IMR-90 (cell line): ENCODE measurements around the gene TSR2. TPM values are rescaled to one million over a fixed set of nuclear protein-coding genes. Genes with fewer than 3 reads are reported as not detected.

Source experiments
- ATAC-seq: fragments of 200-7000 bp; cut with Tn5 transposase; 2 replicates; pipeline ENCODE4 v1.9.1; 2020; ENCODE audit warnings: low read depth, mild to moderate bottlenecking, moderate library complexity
- BruUV-seq: library from RNA; stranded (reverse); fragments of 400-500 nt; replicated peaks from 2 replicates; lab custom pipeline; 2021; lab: Mats Ljungman, UMichigan
- CTCF ChIA-PET: fragments of 300-600 bp; formaldehyde crosslinking; extraction: SDS; loops from one replicate; lab custom pipeline; 2021; ENCODE audit warnings: antibody characterized with exemption; lab: Yijun Ruan, JAX
- POLR2A ChIA-PET: fragments of 300-600 bp; sonication (Branson Sonifier 250); formaldehyde crosslinking; loops from one replicate; lab custom pipeline; 2022; ENCODE audit warnings: antibody characterized with exemption; ENCODE audit not compliant: unreplicated experiment; lab: Charles Lee
- DNase-seq: peaks from one replicate; pipeline ENCODE4 v3.0.0; 2013
- H2AFZ ChIP-seq: replicated peaks from 2 replicates; pipeline ENCODE3; 2013; ENCODE audit warnings: low read length, mild to moderate bottlenecking; ENCODE audit not compliant: poor library complexity
- H2AK5ac ChIP-seq: 2 replicates; pipeline ENCODE4 v1.6.1; 2013; ENCODE audit warnings: low read depth, low read length, inconsistent platforms
- H2AK9ac ChIP-seq: replicated peaks from 2 replicates; pipeline ENCODE3; 2013; ENCODE audit warnings: mild to moderate bottlenecking, low read depth, low read length, moderate library complexity; ENCODE audit not compliant: poor library complexity
- H2BK120ac ChIP-seq: 2 replicates; pipeline ENCODE4 v1.6.1; 2013; ENCODE audit warnings: low read depth, low read length, inconsistent platforms
- H2BK15ac ChIP-seq: 3 replicates; pipeline ENCODE4 v1.6.1; 2013; ENCODE audit warnings: low read depth, low read length, inconsistent platforms
- H2BK20ac ChIP-seq: 2 replicates; pipeline ENCODE4 v1.6.1; 2013; ENCODE audit warnings: low read depth, mild to moderate bottlenecking, inconsistent platforms, low read length, moderate library complexity
- H2BK5ac ChIP-seq: 2 replicates; pipeline ENCODE4 v1.6.1; 2013; ENCODE audit warnings: mild to moderate bottlenecking, low read depth, low read length, inconsistent platforms; ENCODE audit not compliant: poor library complexity, severe bottlenecking
- H3K14ac ChIP-seq: replicated peaks from 2 replicates; pipeline ENCODE4 v1.6.1; 2013; ENCODE audit warnings: low read depth, low read length, inconsistent platforms
- H3K18ac ChIP-seq: 2 replicates; pipeline ENCODE4 v1.6.1; 2013; ENCODE audit warnings: low read depth, low read length, control low read depth
- H3K23ac ChIP-seq: 2 replicates; pipeline ENCODE4 v1.6.1; 2013; ENCODE audit warnings: low read depth, low read length, inconsistent platforms
- H3K27ac ChIP-seq: 2 replicates; pipeline ENCODE4 v1.5.1; 2013; ENCODE audit warnings: mild to moderate bottlenecking, control low read depth, low read length; ENCODE audit not compliant: insufficient read depth
- H3K27me3 ChIP-seq: 2 replicates; pipeline ENCODE4 v1.6.1; 2013; ENCODE audit warnings: low read length; ENCODE audit not compliant: control insufficient read depth, insufficient read depth
- H3K36me3 ChIP-seq: 2 replicates; pipeline ENCODE4 v1.6.1; 2013; ENCODE audit warnings: low read length, mixed read lengths; ENCODE audit not compliant: control insufficient read depth, insufficient read depth
- H3K4ac ChIP-seq: 2 replicates; pipeline ENCODE4 v1.6.1; 2013; ENCODE audit warnings: low read depth, low read length, inconsistent platforms
- H3K4me1 ChIP-seq: 2 replicates; pipeline ENCODE4 v1.6.1; 2013; ENCODE audit warnings: low read length, mixed read lengths; ENCODE audit not compliant: control insufficient read depth, insufficient read depth
- H3K4me2 ChIP-seq: 2 replicates; pipeline ENCODE4 v1.6.1; 2013; ENCODE audit warnings: low read depth, mild to moderate bottlenecking, control low read depth, low read length, moderate library complexity
- H3K4me3 ChIP-seq: 2 replicates; pipeline ENCODE4 v1.5.1; 2013; ENCODE audit warnings: low read depth, mild to moderate bottlenecking, control low read depth, low read length, moderate library complexity; ENCODE audit not compliant: insufficient read depth
- H3K56ac ChIP-seq: 2 replicates; pipeline ENCODE4 v1.6.1; 2013; ENCODE audit warnings: low read length, inconsistent platforms; ENCODE audit not compliant: insufficient read depth; ENCODE audit errors: extremely low read depth
- H3K79me1 ChIP-seq, 2 experiments: 2 replicates each; pipeline ENCODE4 v1.6.1; 2013; ENCODE audit warnings: low read length in 2 of 2, inconsistent platforms in 1 of 2, low read depth in 1 of 2
- H3K9ac ChIP-seq: 2 replicates; pipeline ENCODE4 v1.6.1; 2013; ENCODE audit warnings: low read depth, low read length, control low read depth
- H3K9me1 ChIP-seq: 2 replicates; pipeline ENCODE4 v1.6.1; 2013; ENCODE audit warnings: low read length, inconsistent platforms; ENCODE audit not compliant: insufficient read depth
- H3K9me3 ChIP-seq: 2 replicates; pipeline ENCODE4 v1.6.1; 2013; ENCODE audit warnings: low read length; ENCODE audit not compliant: control insufficient read depth, insufficient read depth
- H4K20me1 ChIP-seq: 2 replicates; pipeline ENCODE4 v1.6.1; 2013; ENCODE audit warnings: low read length, inconsistent platforms; ENCODE audit not compliant: insufficient read depth
- H4K5ac ChIP-seq: 2 replicates; pipeline ENCODE4 v1.6.1; 2013; ENCODE audit warnings: mild to moderate bottlenecking, low read depth, low read length, control low read depth
- H4K8ac ChIP-seq, 2 experiments: 2 replicates each; pipeline ENCODE4 v1.6.1; 2013; ENCODE audit warnings: low read depth in 2 of 2, low read length in 2 of 2, control low read depth in 1 of 2, inconsistent platforms in 1 of 2
- H4K91ac ChIP-seq: 2 replicates; pipeline ENCODE4 v1.6.1; 2013; ENCODE audit warnings: low read depth, low read length, inconsistent platforms; ENCODE audit not compliant: insufficient read depth
- FOS ChIP-seq: fragments of 150-350 bp; IDR thresholded peaks from 2 replicates; pipeline ENCODE4 v1.6.1; 2016; ENCODE audit warnings: low read depth, low read length
- NFE2L2 ChIP-seq: fragments of 150-350 bp; IDR thresholded peaks from 2 replicates; pipeline ENCODE4 v1.6.1; 2016; ENCODE audit warnings: low read depth, mild to moderate bottlenecking, low read length
- RFX5 ChIP-seq: IDR thresholded peaks from 2 replicates; pipeline ENCODE4 v1.8.0; 2012; ENCODE audit warnings: low read depth, mild to moderate bottlenecking, low read length, moderate library complexity
- WGBS, 2 experiments: methylation state at CpG; one replicate each; pipeline versions ENCODE4 v1.1.5 to v1.1.7; 2013; ENCODE audit warnings: missing lambda C conversion rate in 2 of 2; ENCODE audit not compliant: insufficient read length in 1 of 2; ENCODE audit errors: extremely low coverage in 2 of 2; 5-methylcytosine and 5-hydroxymethylcytosine counted together
- dilution Hi-C: fragments of 300-500 bp; cut with HindIII; formaldehyde crosslinking; loops from one replicate; pipeline ENCODE4 v1.14.3; 2018; ENCODE audit warnings: low sequenced_read_pairs; ENCODE audit not compliant: unreplicated experiment
- in situ Hi-C: fragments of 300-500 bp; cut with MboI; formaldehyde crosslinking; loops from 3 replicates; pipeline ENCODE4 v1.14.3; 2019; ENCODE audit warnings: low sequenced_read_pairs, inconsistent platforms, mixed read lengths
- intact Hi-C: fragments of 100-400 bp; cut with micrococcal nuclease; formaldehyde crosslinking; loops from 2 replicates; pipeline ENCODE4 v1.10.0; 2022
- polyA plus RNA-seq, 3 experiments: library from polyadenylated mRNA; depleted of rRNA; stranded (reverse); fragments of >200 nt; gene quantifications; 2 replicates each; pipeline ENCODE4 v1.2.3, GENCODE V29; 2012; ENCODE audit warnings: low replicate concordance in 1 of 3
- total RNA-seq: library from RNA; depleted of rRNA; stranded (reverse); fragments of >200 nt; gene quantifications from 2 replicates; pipeline ENCODE4 v1.2.3, GENCODE V29; 2012

TSR2 gene
- total and polyA plus RNA-seq, 2 of the 4 experiments (the other 2 are of a cell fraction), result 8.8 to 22.1 TPM

DNA sequence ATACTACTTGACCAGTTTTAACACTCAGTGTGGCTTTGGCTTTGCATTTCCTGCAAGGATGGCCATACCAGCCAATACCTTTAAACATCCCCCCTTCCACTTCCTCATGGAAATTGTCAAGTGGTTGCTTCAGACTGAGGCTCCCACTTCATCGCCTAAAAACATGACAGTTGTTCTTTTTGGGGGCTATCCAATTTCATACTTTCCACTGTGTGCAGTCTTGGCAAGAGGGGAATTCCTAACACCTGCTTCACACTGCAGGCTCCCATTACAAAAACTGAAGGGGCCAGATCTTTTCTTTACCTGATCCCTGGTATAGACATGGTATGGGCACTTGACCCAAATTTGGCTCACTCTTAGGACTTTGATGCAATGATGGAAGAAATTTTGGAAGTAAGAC, 28.5 kb upstream of the TSR2 start:
- ChIA-PET POLR2A (no interaction called here), CTCF (interaction anchor here (0.6 kb wide), 1 partner anchor 10 kb away, joined by 4 read pairs; no protein-coding TSS in a partner anchor)
- no peak overlapping the region for H3K56ac ChIP-seq
- no peak overlapping the region for H2BK120ac ChIP-seq
- WGBS, 2 experiments, result 60% methylated on average over 1 of the region's 1 CpG; no CpG with 5 or more reads in 1 of the 2 experiments
- no peak for ATAC-seq
- no peak overlapping the region for H2AFZ ChIP-seq
- dilution Hi-C loops, result no loop called here
- no peak overlapping the region for H3K9ac ChIP-seq
- no peak overlapping the region for H4K91ac ChIP-seq
- in situ Hi-C loops, result no loop called here
- H3K23ac ChIP-seq, result no peak overlapping the region
- H2AK5ac ChIP-seq, result no peak overlapping the region
- H3K36me3 ChIP-seq, result no peaks in the 10 kb centered on the region
- H2BK20ac ChIP-seq, result no peak overlapping the region
- intact Hi-C loops, result loop anchor here (10.0 kb wide), 1 partner anchor 147 kb away; no protein-coding TSS in a partner anchor
- no peak for DNase-seq
- no peak overlapping the region for H3K18ac ChIP-seq
- H3K79me1 ChIP-seq, result no peaks in the 10 kb centered on the region
- H2BK5ac ChIP-seq, result no peak overlapping the region
- H3K4me3 ChIP-seq, result no peak overlapping the region
- no peak for TF ChIP-seq NFE2L2
- no peak for TF ChIP-seq RFX5
- TF ChIP-seq FOS, result no peak
- H3K27me3 ChIP-seq, result peaks cover 14% of the 10 kb centered on the region
- no peaks in the 10 kb centered on the region for H3K9me1 ChIP-seq
- H4K5ac ChIP-seq, result no peak overlapping the region
- no peak overlapping the region for H3K4me2 ChIP-seq
- peaks cover 2% of the 10 kb centered on the region; the same call in 1 of the 2 replicates for H3K9me3 ChIP-seq
- H3K27ac ChIP-seq, result no peak overlapping the region
- no peak overlapping the region for H3K14ac ChIP-seq
- no peaks in the 10 kb centered on the region for H3K4me1 ChIP-seq
- H4K8ac ChIP-seq, result no peak overlapping the region
- no peak overlapping the region for H2BK15ac ChIP-seq
- H2AK9ac ChIP-seq, result no peak overlapping the region
- no TSS peak for BruUV-seq
- no peaks in the 10 kb centered on the region for H4K20me1 ChIP-seq
- H3K4ac ChIP-seq, result no peak overlapping the region
